GM19468 (cell line): Measurements from ENCODE around the gene LIPC.

Source experiments
- ATAC-seq: cut with Tn5 transposase; IDR thresholded peaks from one replicate; pipeline ENCODE4 v1.9.1; 2021; ENCODE audit warnings: mild to moderate bottlenecking, moderate library complexity, moderate number of reproducible peaks; ENCODE audit not compliant: unreplicated experiment; ENCODE audit errors: extremely low read depth

LIPC gene

GRCh38 chr15:58527573-58528187 lies 95.9 kb downstream of the LIPC start:
- no peak for ATAC-seq

GRCh38 chr15:58528188-58528870 lies 96.5 kb downstream of the LIPC start:
- no peak for ATAC-seq

GRCh38 chr15:58529041-58529440 lies 97.2 kb downstream of the LIPC start:
- ATAC-seq: no peak

- no peak for ATAC-seq
Measured at GRCh38 chr15:58530056-58530590, 98.3 kb downstream of the LIPC start.

GRCh38 chr15:58532126-58532525 lies 100.3 kb downstream of the LIPC start:
- no peak for ATAC-seq

GRCh38 chr15:58534556-58534955 lies 102.8 kb downstream of the LIPC start:
- ATAC-seq: no peak

- no peak for ATAC-seq
Measured at GRCh38 chr15:58535337-58535736, 103.5 kb downstream of the LIPC start.

GRCh38 chr15:58535894-58536293 lies 104.1 kb downstream of the LIPC start:
- ATAC-seq: no peak

- no peak for ATAC-seq
Measured at GRCh38 chr15:58536414-58536813, 104.6 kb downstream of the LIPC start.

- ATAC-seq: no peak
Measured at GRCh38 chr15:58537033-58537432, 105.2 kb downstream of the LIPC start.

- ATAC-seq: no peak
Measured at GRCh38 chr15:58538225-58538727, 106.5 kb downstream of the LIPC start.

- ATAC-seq: no peak
Measured at GRCh38 chr15:58538901-58539300, 107.1 kb downstream of the LIPC start.

GRCh38 chr15:58539548-58539947 lies 107.8 kb downstream of the LIPC start:
- no peak for ATAC-seq

GRCh38 chr15:58541410-58542087 lies 109.8 kb downstream of the LIPC start:
- no peak for ATAC-seq

- ATAC-seq: no peak
Measured at GRCh38 chr15:58543664-58544335, 112.0 kb downstream of the LIPC start.

GRCh38 chr15:58544756-58545155 lies 113.0 kb downstream of the LIPC start:
- ATAC-seq: no peak

- ATAC-seq: no peak
Measured at GRCh38 chr15:58545307-58546065, 113.7 kb downstream of the LIPC start.

- no peak for ATAC-seq
Measured at GRCh38 chr15:58546066-58546591, 114.3 kb downstream of the LIPC start.
